Hippocampal formation (tissue), 2 donors: ENCODE results near the gene P2RX2.

Source experiments
- DNase-seq, 2 donors: peaks; one replicate each; lab custom pipeline; 2025; lab: John Stamatoyannopoulos, UW

P2RX2 gene

GRCh38 chr12:132620113-132620898 is 1.7 kb downstream of the P2RX2 start:
- no peak for DNase-seq

- no peak for DNase-seq
These were observed 2.5 kb downstream of the P2RX2 start for GRCh38 chr12:132620899-132621656.

- DNase-seq = no peak
These were observed 3.3 kb downstream of the P2RX2 start for GRCh38 chr12:132621657-132622435.

- peak in 1 of 2 donors; percentile 9 for DNase-seq
These were observed 4.0 kb downstream of the P2RX2 start for GRCh38 chr12:132622437-132623071.

- DNase-seq = no peak
These were observed 4.7 kb downstream of the P2RX2 start for GRCh38 chr12:132623072-132623869.

- DNase-seq = no peak
These were observed 5.7 kb downstream of the P2RX2 start for GRCh38 chr12:132624186-132624855.

GRCh38 chr12:132624910-132625630 is 6.5 kb downstream of the P2RX2 start:
- DNase-seq = no peak

- DNase-seq = no peak
These were observed 7.3 kb downstream of the P2RX2 start for GRCh38 chr12:132625731-132626430.

GRCh38 chr12:132629330-132629729 is 10.8 kb downstream of the P2RX2 start:
- DNase-seq = no peak

- DNase-seq = no peak
These were observed 12.1 kb downstream of the P2RX2 start for GRCh38 chr12:132630672-132631071.

- no peak for DNase-seq
These were observed 13.1 kb downstream of the P2RX2 start for GRCh38 chr12:132631666-132632065.

- no peak for DNase-seq
These were observed 14.1 kb downstream of the P2RX2 start for GRCh38 chr12:132632521-132633228.

- no peak for DNase-seq
These were observed 14.8 kb downstream of the P2RX2 start for GRCh38 chr12:132633398-132633797.

GRCh38 chr12:132633901-132634300 is 15.3 kb downstream of the P2RX2 start:
- DNase-seq = no peak

GRCh38 chr12:132634411-132634990 is 15.9 kb downstream of the P2RX2 start:
- DNase-seq = no peak

- DNase-seq = no peak
These were observed 16.7 kb downstream of the P2RX2 start for GRCh38 chr12:132635076-132635955.

- DNase-seq = no peak
These were observed 19.2 kb downstream of the P2RX2 start for GRCh38 chr12:132637811-132638210.
